Fibroblast of lung (primary cell): ENCODE results near the gene MYADML2. TPM values are rescaled to one million over a fixed set of nuclear protein-coding genes. Genes with fewer than 3 reads are reported as not detected.

Experiments used
- DNase-seq, 2 donors: peaks; one replicate each; pipeline versions ENCODE4 v3.0.0 to v3.0.0-alpha.2; 2010; ENCODE audit warnings: low read depth in 2 of 2
- H2AFZ ChIP-seq: 2 replicates; pipeline ENCODE4 v1.5.1; 2012; ENCODE audit warnings: low read length, control low read depth, inconsistent platforms
- H3K27ac ChIP-seq: 2 replicates; pipeline ENCODE4 v1.5.1; 2011; ENCODE audit warnings: low read length, control low read depth; ENCODE audit not compliant: insufficient read depth
- H3K27me3 ChIP-seq: 2 replicates; pipeline ENCODE4 v1.5.1; 2011; ENCODE audit warnings: mild to moderate bottlenecking, low read length; ENCODE audit not compliant: control insufficient read depth, insufficient read depth
- H3K36me3 ChIP-seq: 2 replicates; pipeline ENCODE4 v1.5.1; 2011; ENCODE audit warnings: low read length; ENCODE audit not compliant: control insufficient read depth, insufficient read depth
- H3K4me1 ChIP-seq: 2 replicates; pipeline ENCODE4 v1.5.1; 2011; ENCODE audit warnings: low read length; ENCODE audit not compliant: control insufficient read depth, insufficient read depth; ENCODE audit errors: extremely low read depth
- H3K4me2 ChIP-seq: 2 replicates; pipeline ENCODE4 v1.5.1; 2011; ENCODE audit warnings: low read length, control low read depth; ENCODE audit not compliant: insufficient read depth; ENCODE audit errors: extremely low read depth
- H3K4me3 ChIP-seq, 4 experiments: fragments of 200-600 bp in 1 of 4; sonication (generic) in 1 of 4; replicated peaks in 1 of 4; 2 replicates each; pipeline ENCODE4 v1.5.1; 2011 to 2016; ENCODE audit warnings: low read length in 4 of 4, low read depth in 3 of 4, mild to moderate bottlenecking in 3 of 4, control low read depth in 2 of 4, inconsistent platforms in 1 of 4, mixed read lengths in 1 of 4; ENCODE audit not compliant: insufficient read depth in 1 of 4; ENCODE audit errors: control extremely low read depth in 1 of 4
- H3K79me2 ChIP-seq: 2 replicates; pipeline ENCODE4 v1.5.1; 2012; ENCODE audit warnings: mild to moderate bottlenecking, low read length, inconsistent platforms; ENCODE audit not compliant: control insufficient read depth, insufficient read depth
- H3K9ac ChIP-seq: 2 replicates; pipeline ENCODE4 v1.5.1; 2011; ENCODE audit warnings: mild to moderate bottlenecking, low read length, control low read depth; ENCODE audit not compliant: insufficient read depth
- H3K9me3 ChIP-seq: 2 replicates; pipeline ENCODE4 v1.5.1; 2012; ENCODE audit warnings: low read depth, low read length; ENCODE audit not compliant: control insufficient read depth, insufficient read depth
- H4K20me1 ChIP-seq: 2 replicates; pipeline ENCODE4 v1.5.1; 2011; ENCODE audit warnings: low read length; ENCODE audit not compliant: control insufficient read depth, insufficient read depth; ENCODE audit errors: extremely low read depth
- CTCF ChIP-seq, 2 donors: IDR thresholded peaks in 1 of 2; conservative IDR thresholded peaks in 1 of 2; 1 replicate in 1 of 2; 2 replicates in 1 of 2; pipeline ENCODE4 v1.5.1; 2011 to 2012; ENCODE audit warnings: low read length in 2 of 2, control low read depth in 1 of 2, inconsistent platforms in 1 of 2, low read depth in 1 of 2, mild to moderate bottlenecking in 1 of 2
- EZH2 ChIP-seq: IDR thresholded peaks from 2 replicates; pipeline ENCODE4 v1.5.1; 2012; ENCODE audit warnings: low read length, control low read depth, mild to moderate bottlenecking; ENCODE audit errors: missing control alignments
- polyA plus RNA-seq, 2 donors: library from polyadenylated mRNA; depleted of rRNA in 1 of 2; stranded (reverse) in 1 of 2; unstranded in 1 of 2; fragments of >200 nt; gene quantifications; 2 replicates each; pipeline ENCODE4 v1.2.1, GENCODE V29; 2011 to 2012; ENCODE audit warnings: missing spikeins in 1 of 2
- total RNA-seq: library from RNA; depleted of rRNA; stranded (reverse); fragments of >200 nt; gene quantifications from 2 replicates; pipeline ENCODE4 v1.2.1, GENCODE V29; 2014

MYADML2 gene
- total and polyA plus RNA-seq, 2 donors (not counting 1 experiment from before 2014, with no cell fraction given) = not detected

- H2AFZ ChIP-seq = no peak overlapping the region
- H3K9me3 ChIP-seq = no peaks in the 10 kb centered on the region
- H3K4me3 ChIP-seq = no peak overlapping the region
- H3K27ac ChIP-seq = no peak overlapping the region
- H3K36me3 ChIP-seq = peaks cover 4% of the 10 kb centered on the region
- no peak overlapping the region for H3K9ac ChIP-seq
- H3K4me1 ChIP-seq = peaks cover 2% of the 10 kb centered on the region
- no peak overlapping the region for H3K4me2 ChIP-seq
- H4K20me1 ChIP-seq = no peaks in the 10 kb centered on the region
- peaks cover 2% of the 10 kb centered on the region for H3K79me2 ChIP-seq
- DNase-seq = no peak
- TF ChIP-seq EZH2 = no peak
- no peak for TF ChIP-seq CTCF (conservative IDR thresholded peaks at IDR 0.05 in 1 of 2, IDR thresholded peaks at IDR 0.05 in 1 of 2; ENCODE audit: low read depth in 1 of 2, low read length in 2 of 2)
- H3K27me3 ChIP-seq = no peaks in the 10 kb centered on the region
These were observed 15.3 kb downstream of the MYADML2 start for GRCh38 chr17:81931557-81932332.

- TF ChIP-seq CTCF (conservative IDR thresholded peaks at IDR 0.05 in 1 of 2, IDR thresholded peaks at IDR 0.05 in 1 of 2; ENCODE audit: low read depth in 1 of 2, low read length in 2 of 2) = no peak
- peaks cover 3% of the 10 kb centered on the region for H3K4me1 ChIP-seq
- no peaks in the 10 kb centered on the region for H3K27me3 ChIP-seq
- H3K9ac ChIP-seq = no peak overlapping the region
- no peak overlapping the region for H3K4me3 ChIP-seq
- no peak overlapping the region for H3K27ac ChIP-seq
- no peak overlapping the region for H2AFZ ChIP-seq
- peaks cover 6% of the 10 kb centered on the region for H3K79me2 ChIP-seq
- no peak for DNase-seq
- peaks cover 4% of the 10 kb centered on the region for H3K36me3 ChIP-seq
- H3K4me2 ChIP-seq = no peak overlapping the region
- no peaks in the 10 kb centered on the region for H4K20me1 ChIP-seq
- no peaks in the 10 kb centered on the region for H3K9me3 ChIP-seq
These were observed 15.9 kb downstream of the MYADML2 start for GRCh38 chr17:81931189-81931556.

- H3K4me2 ChIP-seq = no peak overlapping the region
- H3K36me3 ChIP-seq = peaks cover 4% of the 10 kb centered on the region
- H3K9ac ChIP-seq = no peak overlapping the region
- H3K27me3 ChIP-seq = no peaks in the 10 kb centered on the region
- no peak overlapping the region for H3K4me3 ChIP-seq
- H3K4me1 ChIP-seq = peaks cover 6% of the 10 kb centered on the region
- peaks cover 12% of the 10 kb centered on the region for H3K79me2 ChIP-seq
- no peak for DNase-seq
- no peaks in the 10 kb centered on the region for H4K20me1 ChIP-seq
- no peak overlapping the region for H3K27ac ChIP-seq
- TF ChIP-seq CTCF (conservative IDR thresholded peaks at IDR 0.05 in 1 of 2, IDR thresholded peaks at IDR 0.05 in 1 of 2; ENCODE audit: low read depth in 1 of 2, low read length in 2 of 2) (no peak), EZH2 (no peak)
- no peaks in the 10 kb centered on the region for H3K9me3 ChIP-seq
- no peak overlapping the region for H2AFZ ChIP-seq
These were observed 16.6 kb downstream of the MYADML2 start for GRCh38 chr17:81930142-81931125.
